Vagina (tissue), 2 donors: ENCODE data around the gene NRG3.

Experiments used
- CTCF ChIP-seq, 3 experiments: fragments of 450-650 bp in 2 of 3; fragments of 200-600 bp in 1 of 3; sonication (generic) in 1 of 3; IDR thresholded peaks; one replicate each; pipeline ENCODE4 v1.5.1; 2017 to 2019; ENCODE audit warnings: antibody characterized with exemption in 3 of 3, mild to moderate bottlenecking in 2 of 3, moderate library complexity in 2 of 3
- POLR2AphosphoS5 ChIP-seq, 2 donors: sonication (generic); formaldehyde crosslinking; IDR thresholded peaks; one replicate each; pipeline ENCODE4 v1.9.0; 2017; ENCODE audit warnings: antibody characterized with exemption in 2 of 2, mild to moderate bottlenecking in 2 of 2, low read depth in 1 of 2; ENCODE audit not compliant: insufficient read depth in 1 of 2

- no peak for TF ChIP-seq CTCF (IDR thresholded peaks at IDR 0.05)
- no peak for TF ChIP-seq POLR2AphosphoS5 (IDR thresholded peaks at IDR 0.05; ENCODE audit: insufficient read depth in 1 of 2, low read depth in 1 of 2)
These were observed 39.9 kb downstream of the NRG3 start for GRCh38 chr10:81914736-81915503.
